ENCODE measurements around the gene UNC119B.

- TF ChIP-seq ZEB2 (tag by site-specific recombination; IDR thresholded peaks at IDR 0.05) (no peak), ZNF629 (tag by site-specific recombination; IDR thresholded peaks at IDR 0.05) (no peak), ZBTB49 (tag by site-specific recombination; IDR thresholded peaks at IDR 0.05; ENCODE audit: low read depth) (no peak)
These were observed 12.5 kb downstream of the UNC119B start for GRCh38 chr12:120722784-120723183.

Data from HEK293 (cell line).